OCI-LY7 (cell line): ENCODE results near the gene PGC.

Experiments used
- CTCF ChIP-seq: fragments of 200-600 bp; sonication (generic); conservative IDR thresholded peaks from 2 replicates; pipeline ENCODE4 v1.5.1; 2014; ENCODE audit warnings: mild to moderate bottlenecking, antibody characterized with exemption, low read length, moderate library complexity, mixed read lengths
- EZH2phosphoT487 ChIP-seq: fragments of 200-600 bp; sonication (generic); IDR thresholded peaks from 2 replicates; pipeline ENCODE4 v1.6.1; 2018; ENCODE audit warnings: low read depth, borderline replicate concordance, mild to moderate bottlenecking, mixed run types, antibody characterized with exemption, low read length, moderate library complexity, mixed read lengths

- TF ChIP-seq CTCF (no peak), EZH2phosphoT487 (no peak)
Measured at GRCh38 chr6:41690541-41691330, 56.5 kb downstream of the PGC start.
